Loucy (cell line): ENCODE data around the gene TMF1.

Experiments
- EZH2phosphoT487 ChIP-seq: fragments of 200-600 bp; IDR thresholded peaks from 2 replicates; pipeline ENCODE4 v1.6.1; 2018; ENCODE audit warnings: antibody characterized with exemption, mild to moderate bottlenecking, moderate library complexity, borderline replicate concordance
- TF ChIP-seq, protein P1 (sequence below): fragments of 200-600 bp; sonication (generic); conservative IDR thresholded peaks from 2 replicates; pipeline ENCODE4 v1.5.1; 2014; ENCODE audit warnings: mild to moderate bottlenecking, antibody characterized with exemption, low read length

DNA sequence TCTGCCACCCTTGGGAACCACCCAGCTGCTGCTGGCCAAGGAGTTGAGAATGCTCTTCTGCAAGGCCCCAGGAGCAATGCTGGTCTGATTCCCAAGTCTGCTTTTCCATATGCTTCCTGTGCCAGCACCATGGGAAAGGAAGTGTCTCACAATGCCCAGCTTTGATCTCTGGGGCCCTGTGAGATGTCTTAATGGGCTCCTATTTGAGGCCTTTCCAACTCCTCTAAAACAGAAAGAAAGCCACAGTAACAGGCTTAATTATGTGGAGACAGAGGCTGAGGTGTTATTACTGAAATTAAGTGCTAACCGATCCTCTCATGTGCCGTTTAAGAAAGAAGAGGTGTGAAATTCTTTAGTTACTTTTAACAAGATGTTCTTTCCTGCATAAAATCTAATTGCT, 43.2 kb downstream of the TMF1 start:
- TF ChIP-seq, protein P1, sequence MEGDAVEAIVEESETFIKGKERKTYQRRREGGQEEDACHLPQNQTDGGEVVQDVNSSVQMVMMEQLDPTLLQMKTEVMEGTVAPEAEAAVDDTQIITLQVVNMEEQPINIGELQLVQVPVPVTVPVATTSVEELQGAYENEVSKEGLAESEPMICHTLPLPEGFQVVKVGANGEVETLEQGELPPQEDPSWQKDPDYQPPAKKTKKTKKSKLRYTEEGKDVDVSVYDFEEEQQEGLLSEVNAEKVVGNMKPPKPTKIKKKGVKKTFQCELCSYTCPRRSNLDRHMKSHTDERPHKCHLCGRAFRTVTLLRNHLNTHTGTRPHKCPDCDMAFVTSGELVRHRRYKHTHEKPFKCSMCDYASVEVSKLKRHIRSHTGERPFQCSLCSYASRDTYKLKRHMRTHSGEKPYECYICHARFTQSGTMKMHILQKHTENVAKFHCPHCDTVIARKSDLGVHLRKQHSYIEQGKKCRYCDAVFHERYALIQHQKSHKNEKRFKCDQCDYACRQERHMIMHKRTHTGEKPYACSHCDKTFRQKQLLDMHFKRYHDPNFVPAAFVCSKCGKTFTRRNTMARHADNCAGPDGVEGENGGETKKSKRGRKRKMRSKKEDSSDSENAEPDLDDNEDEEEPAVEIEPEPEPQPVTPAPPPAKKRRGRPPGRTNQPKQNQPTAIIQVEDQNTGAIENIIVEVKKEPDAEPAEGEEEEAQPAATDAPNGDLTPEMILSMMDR = no peak
- TF ChIP-seq EZH2phosphoT487 = no peak
